ENCODE measurements around the gene CT45A1.
"Not testable (repeated sequence)": the region's sequence is repeated elsewhere in the genome, so short reads cannot be mapped to it uniquely, and the experiment has no call there.

Gene CT45A1, protein sequence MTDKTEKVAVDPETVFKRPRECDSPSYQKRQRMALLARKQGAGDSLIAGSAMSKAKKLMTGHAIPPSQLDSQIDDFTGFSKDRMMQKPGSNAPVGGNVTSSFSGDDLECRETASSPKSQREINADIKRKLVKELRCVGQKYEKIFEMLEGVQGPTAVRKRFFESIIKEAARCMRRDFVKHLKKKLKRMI

GRCh38 chrX:135713183-135713689 is at the start of gene CT45A1:
Gene CT45A1, plus strand, starts transcription at chrX:135713639. Its CDS starts 5,302 bp downstream, at chrX:135718941.
- peak; percentile 52 for DNase-seq (ENCODE audit: low read depth)

DNA sequence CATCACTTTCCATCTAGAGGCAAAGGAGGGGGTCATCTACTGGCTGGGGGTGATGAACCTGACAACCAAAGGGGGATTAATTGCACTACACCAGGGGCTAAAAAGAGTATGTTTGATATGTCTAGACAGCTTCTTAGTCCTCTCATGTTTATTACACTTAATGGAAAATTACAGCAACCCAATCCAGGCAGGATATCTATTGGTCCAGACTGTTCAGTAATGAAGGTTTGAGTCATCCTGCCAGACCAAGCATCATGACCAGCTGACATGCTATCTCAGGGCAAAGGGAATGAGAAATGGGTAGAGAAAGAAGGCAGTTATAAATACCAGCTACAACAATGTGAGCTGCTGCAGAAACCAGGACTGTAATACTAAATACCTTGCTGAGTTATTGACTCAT is 40.5 kb upstream of the CT45A1 start:
- not testable (repeated sequence) for DNase-seq (ENCODE audit: low read depth)

- DNase-seq (ENCODE audit: low read depth), result peak; percentile 29
Observed at GRCh38 chrX:135688137-135688536, 25.3 kb upstream of the CT45A1 start.

DNA sequence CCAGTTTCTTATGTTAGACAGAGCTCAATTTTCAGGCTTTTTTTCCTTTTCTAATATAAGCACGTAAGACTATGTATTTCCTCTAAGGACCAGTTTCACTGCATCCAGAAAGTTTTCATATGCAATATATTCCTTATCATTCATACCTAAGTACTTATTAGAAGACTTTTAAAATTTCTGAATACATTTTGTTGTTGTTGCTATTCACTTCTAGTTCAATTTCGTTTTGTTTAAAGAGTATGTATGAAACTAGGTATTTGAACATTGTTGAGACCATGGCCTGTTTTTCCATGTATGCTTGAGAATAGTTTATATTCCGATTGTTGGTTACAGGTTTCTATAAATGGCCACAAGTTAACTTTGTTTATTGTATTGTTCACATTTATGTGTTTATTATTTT is 18.0 kb upstream of the CT45A1 start:
- no peak for DNase-seq (ENCODE audit: low read depth)

GRCh38 chrX:135697601-135698000 is 15.8 kb upstream of the CT45A1 start:
- DNase-seq (ENCODE audit: low read depth), result no peak

GRCh38 chrX:135698924-135699323 is 14.5 kb upstream of the CT45A1 start:
- no peak for DNase-seq (ENCODE audit: low read depth)

- DNase-seq (ENCODE audit: low read depth), result peak; percentile 56
Observed at GRCh38 chrX:135707880-135708279, 5.6 kb upstream of the CT45A1 start.

DNA sequence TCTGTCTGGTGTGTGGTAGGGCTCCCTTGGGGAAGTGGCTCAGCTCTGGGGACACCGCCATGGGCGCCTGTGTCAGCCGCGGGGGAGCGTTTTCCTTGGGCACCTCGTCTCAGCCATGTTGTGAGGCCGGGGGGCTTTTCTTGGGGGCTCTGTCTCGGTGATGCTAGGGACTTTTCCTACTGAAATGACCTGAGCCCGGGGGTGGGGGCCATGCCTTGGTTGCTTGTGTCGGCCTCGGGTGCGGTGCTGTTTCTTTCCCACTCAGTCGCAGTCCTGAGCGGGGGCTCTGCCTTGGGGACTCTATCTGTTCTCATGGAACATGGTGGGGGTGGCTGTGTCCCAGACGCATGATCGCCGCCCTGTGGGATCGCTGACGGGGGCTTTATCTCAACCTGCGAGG is 356 bp downstream of the CT45A1 start:
- DNase-seq (ENCODE audit: low read depth), result no peak

GRCh38 chrX:135734666-135735065 is 21.2 kb downstream of the CT45A1 start:
- not testable (repeated sequence) for DNase-seq (ENCODE audit: low read depth)

DNA sequence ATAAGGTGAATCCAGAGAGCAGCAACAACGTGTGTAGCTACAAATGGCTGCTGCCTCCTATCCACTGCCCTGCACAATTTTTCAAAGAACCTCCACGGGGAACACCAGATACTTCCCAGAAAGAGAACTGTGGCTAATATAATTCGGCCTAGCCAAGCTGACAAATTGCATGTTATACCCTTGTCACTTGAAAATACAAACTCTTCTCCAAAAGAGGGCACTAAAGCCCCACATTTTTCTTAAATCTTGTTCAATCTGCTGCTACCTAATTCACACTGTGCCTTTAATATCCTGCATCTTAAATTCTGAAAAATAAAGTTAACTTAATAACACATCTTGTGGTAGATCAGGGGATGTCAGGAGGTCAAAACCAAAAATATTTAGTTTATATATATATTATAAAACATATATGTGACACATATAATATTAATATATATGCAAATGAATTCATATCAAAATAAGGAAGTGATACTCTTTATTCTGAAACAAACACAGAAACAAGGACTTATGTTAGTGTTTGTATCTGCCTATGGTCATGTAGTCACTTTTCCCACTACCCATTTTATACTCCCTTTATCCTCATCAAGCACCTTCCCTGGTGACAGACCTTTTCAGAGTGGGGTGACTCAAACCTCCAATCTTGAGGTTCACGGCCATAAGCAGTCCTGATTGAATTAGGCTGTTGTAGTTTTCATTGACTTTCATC is 24.1 kb downstream of the CT45A1 start:
- DNase-seq (ENCODE audit: low read depth), result no peak

- DNase-seq (ENCODE audit: low read depth), result peak; percentile 52
Observed at GRCh38 chrX:135740681-135741149, 27.3 kb downstream of the CT45A1 start.

- no peak for DNase-seq (ENCODE audit: low read depth)
Observed at GRCh38 chrX:135741192-135741715, 27.8 kb downstream of the CT45A1 start.

- not testable (repeated sequence) for DNase-seq (ENCODE audit: low read depth)
Observed at GRCh38 chrX:135744739-135745138, 31.3 kb downstream of the CT45A1 start.

DNA sequence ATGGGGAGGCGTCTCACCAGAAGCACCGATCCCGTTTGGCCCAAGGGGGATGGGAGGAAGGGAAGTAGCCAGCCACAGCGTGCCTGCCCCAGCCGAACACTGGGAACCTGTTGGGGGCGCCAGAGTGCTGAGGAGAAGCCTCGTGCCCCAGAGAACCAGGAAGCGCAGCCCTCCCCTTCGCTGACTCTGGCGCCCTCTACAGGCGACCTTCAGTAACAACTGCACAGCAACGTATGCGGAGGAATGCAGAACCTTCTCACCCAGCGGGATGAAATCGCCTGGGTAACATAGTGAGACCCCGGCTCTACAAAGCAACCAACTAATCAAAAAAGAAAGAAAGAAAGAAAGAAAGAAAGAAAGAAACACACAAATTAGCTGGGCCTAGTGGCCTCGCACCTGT is 54.7 kb downstream of the CT45A1 start, which contains the start of gene CT45A3:
Gene CT45A3, minus strand, starts transcription at position 101 of the 400 bp plus-strand sequence. CDS start 3,747 bp downstream, outside the sequence.
- DNase-seq (ENCODE audit: low read depth), result not testable (repeated sequence)

Measured in activated T-cell treated with anti-CD3 and anti-CD28 coated beads for 48 hours (primary cell).